ENCODE data around the gene RSPH1. TPM values are rescaled to one million over a fixed set of nuclear protein-coding genes. Genes with fewer than 3 reads are reported as not detected.

RSPH1 gene
- total RNA-seq, 1 experiment from 2014 or later = 1.5 TPM

- no peak for TF ChIP-seq REST (IDR thresholded peaks at IDR 0.05; ENCODE audit: low read depth)
- no peak for TF ChIP-seq POLR2A (IDR thresholded peaks at IDR 0.05; ENCODE audit: borderline replicate concordance, extremely low read depth, insufficient read depth, insufficient read length)
- no peak for TF ChIP-seq EZH2phosphoT487 (IDR thresholded peaks at IDR 0.05; ENCODE audit: borderline replicate concordance)
- no peak for TF ChIP-seq MAX (IDR thresholded peaks at IDR 0.05)
- no peak for TF ChIP-seq ZNF274 (IDR thresholded peaks at IDR 0.05; ENCODE audit: low read depth, low read length)
- TF ChIP-seq CTCF (IDR thresholded peaks at IDR 0.05 in 2 of 3, conservative IDR thresholded peaks at IDR 0.05 in 1 of 3; ENCODE audit: borderline replicate concordance in 1 of 3, insufficient read depth in 1 of 3, low read depth in 2 of 3, low read length in 2 of 3) = no peak
- no peak for TF ChIP-seq FOSL1 (IDR thresholded peaks at IDR 0.05; ENCODE audit: low read depth)
- no peak for TF ChIP-seq POLR2AphosphoS5 (IDR thresholded peaks at IDR 0.05; ENCODE audit: low read depth, low read length)
- TF ChIP-seq JUND (IDR thresholded peaks at IDR 0.05) = no peak
- no peak for TF ChIP-seq CBX3 (IDR thresholded peaks at IDR 0.05; ENCODE audit: low read depth)
- TF ChIP-seq SP1 (IDR thresholded peaks at IDR 0.05; ENCODE audit: low read depth) = no peak
- no peak for TF ChIP-seq SIN3A (IDR thresholded peaks at IDR 0.05; ENCODE audit: low read depth)
- TF ChIP-seq RAD21 (IDR thresholded peaks at IDR 0.05; ENCODE audit: low read depth) = no peak
Observed at GRCh38 chr21:42445311-42445710, 50.7 kb downstream of the RSPH1 start (continued).
